DND-41 (cell line): ENCODE data around the gene MRPS23.

ENCODE experiments used
- ATAC-seq: fragments of 200-7000 bp; cut with Tn5 transposase; 3 replicates; pipeline ENCODE4 v1.9.1; 2021; ENCODE audit warnings: low read depth; ENCODE audit not compliant: insufficient read depth
- DNase-seq: peaks from one replicate; pipeline ENCODE4 v3.0.0-alpha.2; 2020
- H2AFZ ChIP-seq: 2 replicates; pipeline ENCODE4 v1.6.0; 2012; ENCODE audit warnings: low read depth, low read length
- H3K27ac ChIP-seq: 2 replicates; pipeline ENCODE4 v1.5.1; 2012; ENCODE audit warnings: low read length, inconsistent platforms
- H3K27me3 ChIP-seq: fragments of 200-600 bp; sonication (generic); 2 replicates; pipeline ENCODE4 v1.6.0; 2012; ENCODE audit warnings: low read length, mild to moderate bottlenecking, inconsistent platforms; ENCODE audit not compliant: insufficient read depth, poor library complexity
- H3K36me3 ChIP-seq: 2 replicates; pipeline ENCODE4 v1.5.1; 2012; ENCODE audit warnings: low read length, inconsistent platforms; ENCODE audit not compliant: insufficient read depth
- H3K4me1 ChIP-seq: 2 replicates; pipeline ENCODE4 v1.5.1; 2012; ENCODE audit warnings: mild to moderate bottlenecking, low read length; ENCODE audit not compliant: insufficient read depth
- H3K4me2 ChIP-seq: 2 replicates; pipeline ENCODE4 v1.6.0; 2012; ENCODE audit warnings: mild to moderate bottlenecking, moderate library complexity, low read length, inconsistent platforms; ENCODE audit not compliant: insufficient read depth
- H3K4me3 ChIP-seq, 2 experiments: fragments of 200-600 bp in 1 of 2; shearing (Covaris generic) in 1 of 2; 2 replicates each; pipeline ENCODE4 v1.5.1; 2012 to 2016; ENCODE audit warnings: inconsistent platforms in 2 of 2, low read length in 2 of 2, mild to moderate bottlenecking in 2 of 2, low read depth in 1 of 2, moderate library complexity in 1 of 2
- H3K79me2 ChIP-seq: 2 replicates; pipeline ENCODE4 v1.6.0; 2012; ENCODE audit warnings: low read length, inconsistent platforms; ENCODE audit not compliant: insufficient read depth
- H3K9ac ChIP-seq: 2 replicates; pipeline ENCODE4 v1.6.0; 2012; ENCODE audit warnings: low read depth, mild to moderate bottlenecking, inconsistent platforms, low read length, moderate library complexity
- H3K9me3 ChIP-seq: 2 replicates; pipeline ENCODE4 v1.5.1; 2012; ENCODE audit warnings: low read length, moderate library complexity, mild to moderate bottlenecking, inconsistent platforms; ENCODE audit not compliant: insufficient read depth, severe bottlenecking
- H4K20me1 ChIP-seq: 2 replicates; pipeline ENCODE4 v1.6.0; 2012; ENCODE audit warnings: low read length; ENCODE audit not compliant: insufficient read depth
- CTCF ChIP-seq: IDR thresholded peaks from 2 replicates; pipeline ENCODE4 v1.5.1; 2012; ENCODE audit warnings: borderline replicate concordance, low read length, moderate library complexity, mild to moderate bottlenecking; ENCODE audit not compliant: poor library complexity, severe bottlenecking; ENCODE audit errors: extremely low read depth
- EZH2 ChIP-seq: IDR thresholded peaks from 3 replicates; pipeline ENCODE4 v1.6.1; 2012; ENCODE audit warnings: borderline replicate concordance, low read depth, mild to moderate bottlenecking, moderate library complexity, low read length, inconsistent platforms; ENCODE audit not compliant: severe bottlenecking

The MRPS23 gene

GRCh38 chr17:57818066-57818465, 31.8 kb downstream of the MRPS23 start:
- Histone ChIP-seq H3K4me1 (no peaks in the 10 kb centered on the region), H3K79me2 (no peaks in the 10 kb centered on the region), H3K9me3 (no peaks in the 10 kb centered on the region), H2AFZ (no peak overlapping the region), H3K4me3 (no peak overlapping the region), H4K20me1 (no peaks in the 10 kb centered on the region), H3K9ac (no peak overlapping the region), H3K27me3 (no peaks in the 10 kb centered on the region), H3K27ac (no peak overlapping the region), H3K36me3 (no peaks in the 10 kb centered on the region), H3K4me2 (no peak overlapping the region)
- TF ChIP-seq CTCF (no peak), EZH2 (no peak)
- DNase-seq (no peak), ATAC-seq (no peak)

- no peak for DNase-seq
- no peaks in the 10 kb centered on the region for H3K27me3 ChIP-seq
- ATAC-seq: no peak
- H3K36me3 ChIP-seq: no peaks in the 10 kb centered on the region
- no peak overlapping the region for H2AFZ ChIP-seq
- TF ChIP-seq CTCF (no peak), EZH2 (no peak)
- H3K79me2 ChIP-seq: no peaks in the 10 kb centered on the region
- no peaks in the 10 kb centered on the region for H4K20me1 ChIP-seq
- no peak overlapping the region for H3K9ac ChIP-seq
- H3K9me3 ChIP-seq: no peaks in the 10 kb centered on the region
- H3K4me3 ChIP-seq: no peak overlapping the region
- H3K27ac ChIP-seq: no peak overlapping the region
- H3K4me2 ChIP-seq: no peak overlapping the region
- H3K4me1 ChIP-seq: no peaks in the 10 kb centered on the region
Observed at GRCh38 chr17:57817299-57817698, 32.5 kb downstream of the MRPS23 start.

GRCh38 chr17:57814421-57814820, 35.4 kb downstream of the MRPS23 start:
- peaks cover 14% of the 10 kb centered on the region for H3K27me3 ChIP-seq
- TF ChIP-seq EZH2 (no peak), CTCF (no peak)
- DNase-seq (no peak), ATAC-seq (no peak)
- no peaks in the 10 kb centered on the region for H3K79me2 ChIP-seq
- H3K9ac ChIP-seq: no peak overlapping the region
- no peaks in the 10 kb centered on the region for H3K9me3 ChIP-seq
- H2AFZ ChIP-seq: no peak overlapping the region
- no peak overlapping the region for H3K4me2 ChIP-seq
- H3K27ac ChIP-seq: no peak overlapping the region
- H3K36me3 ChIP-seq: no peaks in the 10 kb centered on the region
- H3K4me1 ChIP-seq: no peaks in the 10 kb centered on the region
- H3K4me3 ChIP-seq: no peak overlapping the region
- H4K20me1 ChIP-seq: no peaks in the 10 kb centered on the region

GRCh38 chr17:57811638-57812280, 38.1 kb downstream of the MRPS23 start:
- no peaks in the 10 kb centered on the region for H3K4me1 ChIP-seq
- no peak overlapping the region for H3K27ac ChIP-seq
- no peak overlapping the region for H3K4me2 ChIP-seq
- no peaks in the 10 kb centered on the region for H3K9me3 ChIP-seq
- no peak for ATAC-seq
- no peak overlapping the region for H3K4me3 ChIP-seq
- DNase-seq: no peak
- H3K36me3 ChIP-seq: no peaks in the 10 kb centered on the region
- no peak overlapping the region for H3K9ac ChIP-seq
- no peaks in the 10 kb centered on the region for H4K20me1 ChIP-seq
- no peaks in the 10 kb centered on the region for H3K79me2 ChIP-seq
- peaks cover 27% of the 10 kb centered on the region for H3K27me3 ChIP-seq
- TF ChIP-seq EZH2 (no peak), CTCF (no peak)
- H2AFZ ChIP-seq: no peak overlapping the region
